ENCODE measurements around the gene TPO.

GRCh38 chr2:1373830-1374229 is 39.4 kb upstream of the TPO start:
- TF ChIP-seq CTCF (IDR thresholded peaks at IDR 0.05), result no peak
- TF ChIP-seq POLR2A (IDR thresholded peaks at IDR 0.05), result no peak
- no peak for TF ChIP-seq POLR2AphosphoS5 (IDR thresholded peaks at IDR 0.05)
